IMR-90 (cell line): Measurements from ENCODE around the gene LRRTM3. TPM values are rescaled to one million over a fixed set of nuclear protein-coding genes. Genes with fewer than 3 reads are reported as not detected.

Experiments
- ATAC-seq: fragments of 200-7000 bp; cut with Tn5 transposase; 2 replicates; pipeline ENCODE4 v1.9.1; 2020; ENCODE audit warnings: low read depth, mild to moderate bottlenecking, moderate library complexity
- BruUV-seq: library from RNA; stranded (reverse); fragments of 400-500 nt; replicated peaks from 2 replicates; lab custom pipeline; 2021; lab: Mats Ljungman, UMichigan
- CTCF ChIA-PET: fragments of 300-600 bp; formaldehyde crosslinking; extraction: SDS; loops from one replicate; lab custom pipeline; 2021; ENCODE audit warnings: antibody characterized with exemption; lab: Yijun Ruan, JAX
- POLR2A ChIA-PET: fragments of 300-600 bp; sonication (Branson Sonifier 250); formaldehyde crosslinking; loops from one replicate; lab custom pipeline; 2022; ENCODE audit warnings: antibody characterized with exemption; ENCODE audit not compliant: unreplicated experiment; lab: Charles Lee
- DNase-seq: peaks from one replicate; pipeline ENCODE4 v3.0.0; 2013
- H2AFZ ChIP-seq: replicated peaks from 2 replicates; pipeline ENCODE3; 2013; ENCODE audit warnings: low read length, mild to moderate bottlenecking; ENCODE audit not compliant: poor library complexity
- H2AK5ac ChIP-seq: 2 replicates; pipeline ENCODE4 v1.6.1; 2013; ENCODE audit warnings: low read depth, low read length, inconsistent platforms
- H2AK9ac ChIP-seq: replicated peaks from 2 replicates; pipeline ENCODE3; 2013; ENCODE audit warnings: mild to moderate bottlenecking, low read depth, low read length, moderate library complexity; ENCODE audit not compliant: poor library complexity
- H2BK120ac ChIP-seq: 2 replicates; pipeline ENCODE4 v1.6.1; 2013; ENCODE audit warnings: low read depth, low read length, inconsistent platforms
- H2BK15ac ChIP-seq: 3 replicates; pipeline ENCODE4 v1.6.1; 2013; ENCODE audit warnings: low read depth, low read length, inconsistent platforms
- H2BK20ac ChIP-seq: 2 replicates; pipeline ENCODE4 v1.6.1; 2013; ENCODE audit warnings: low read depth, mild to moderate bottlenecking, inconsistent platforms, low read length, moderate library complexity
- H2BK5ac ChIP-seq: 2 replicates; pipeline ENCODE4 v1.6.1; 2013; ENCODE audit warnings: mild to moderate bottlenecking, low read depth, low read length, inconsistent platforms; ENCODE audit not compliant: poor library complexity, severe bottlenecking
- H3K14ac ChIP-seq: replicated peaks from 2 replicates; pipeline ENCODE4 v1.6.1; 2013; ENCODE audit warnings: low read depth, low read length, inconsistent platforms
- H3K18ac ChIP-seq: 2 replicates; pipeline ENCODE4 v1.6.1; 2013; ENCODE audit warnings: low read depth, low read length, control low read depth
- H3K23ac ChIP-seq: 2 replicates; pipeline ENCODE4 v1.6.1; 2013; ENCODE audit warnings: low read depth, low read length, inconsistent platforms
- H3K27ac ChIP-seq: 2 replicates; pipeline ENCODE4 v1.5.1; 2013; ENCODE audit warnings: mild to moderate bottlenecking, control low read depth, low read length; ENCODE audit not compliant: insufficient read depth
- H3K27me3 ChIP-seq: 2 replicates; pipeline ENCODE4 v1.6.1; 2013; ENCODE audit warnings: low read length; ENCODE audit not compliant: control insufficient read depth, insufficient read depth
- H3K36me3 ChIP-seq: 2 replicates; pipeline ENCODE4 v1.6.1; 2013; ENCODE audit warnings: low read length, mixed read lengths; ENCODE audit not compliant: control insufficient read depth, insufficient read depth
- H3K4ac ChIP-seq: 2 replicates; pipeline ENCODE4 v1.6.1; 2013; ENCODE audit warnings: low read depth, low read length, inconsistent platforms
- H3K4me1 ChIP-seq: 2 replicates; pipeline ENCODE4 v1.6.1; 2013; ENCODE audit warnings: low read length, mixed read lengths; ENCODE audit not compliant: control insufficient read depth, insufficient read depth
- H3K4me2 ChIP-seq: 2 replicates; pipeline ENCODE4 v1.6.1; 2013; ENCODE audit warnings: low read depth, mild to moderate bottlenecking, control low read depth, low read length, moderate library complexity
- H3K4me3 ChIP-seq: 2 replicates; pipeline ENCODE4 v1.5.1; 2013; ENCODE audit warnings: low read depth, mild to moderate bottlenecking, control low read depth, low read length, moderate library complexity; ENCODE audit not compliant: insufficient read depth
- H3K56ac ChIP-seq: 2 replicates; pipeline ENCODE4 v1.6.1; 2013; ENCODE audit warnings: low read length, inconsistent platforms; ENCODE audit not compliant: insufficient read depth; ENCODE audit errors: extremely low read depth
- H3K79me1 ChIP-seq, 2 experiments: 2 replicates each; pipeline ENCODE4 v1.6.1; 2013; ENCODE audit warnings: low read length in 2 of 2, inconsistent platforms in 1 of 2, low read depth in 1 of 2
- H3K9ac ChIP-seq: 2 replicates; pipeline ENCODE4 v1.6.1; 2013; ENCODE audit warnings: low read depth, low read length, control low read depth
- H3K9me1 ChIP-seq: 2 replicates; pipeline ENCODE4 v1.6.1; 2013; ENCODE audit warnings: low read length, inconsistent platforms; ENCODE audit not compliant: insufficient read depth
- H3K9me3 ChIP-seq: 2 replicates; pipeline ENCODE4 v1.6.1; 2013; ENCODE audit warnings: low read length; ENCODE audit not compliant: control insufficient read depth, insufficient read depth
- H4K20me1 ChIP-seq: 2 replicates; pipeline ENCODE4 v1.6.1; 2013; ENCODE audit warnings: low read length, inconsistent platforms; ENCODE audit not compliant: insufficient read depth
- H4K5ac ChIP-seq: 2 replicates; pipeline ENCODE4 v1.6.1; 2013; ENCODE audit warnings: mild to moderate bottlenecking, low read depth, low read length, control low read depth
- H4K8ac ChIP-seq, 2 experiments: 2 replicates each; pipeline ENCODE4 v1.6.1; 2013; ENCODE audit warnings: low read depth in 2 of 2, low read length in 2 of 2, control low read depth in 1 of 2, inconsistent platforms in 1 of 2
- H4K91ac ChIP-seq: 2 replicates; pipeline ENCODE4 v1.6.1; 2013; ENCODE audit warnings: low read depth, low read length, inconsistent platforms; ENCODE audit not compliant: insufficient read depth
- FOS ChIP-seq: fragments of 150-350 bp; IDR thresholded peaks from 2 replicates; pipeline ENCODE4 v1.6.1; 2016; ENCODE audit warnings: low read depth, low read length
- MAZ ChIP-seq: IDR thresholded peaks from 2 replicates; pipeline ENCODE4 v1.6.1; 2012; ENCODE audit warnings: low read depth, mild to moderate bottlenecking, low read length, improper control_type of control experiment, moderate library complexity, borderline replicate concordance
- SMC3 ChIP-seq: fragments of 150-350 bp; IDR thresholded peaks from 2 replicates; pipeline ENCODE4 v1.6.1; 2016; ENCODE audit warnings: low read depth, mild to moderate bottlenecking, antibody characterized with exemption, low read length, moderate library complexity
- whole genome bisulfite sequencing, 2 experiments: methylation state at CpG; one replicate each; pipeline versions ENCODE4 v1.1.5 to v1.1.7; 2013; ENCODE audit warnings: missing lambda C conversion rate in 2 of 2; ENCODE audit not compliant: insufficient read length in 1 of 2; ENCODE audit errors: extremely low coverage in 2 of 2; 5-methylcytosine and 5-hydroxymethylcytosine counted together
- dilution Hi-C: fragments of 300-500 bp; cut with HindIII; formaldehyde crosslinking; loops from one replicate; pipeline ENCODE4 v1.14.3; 2018; ENCODE audit warnings: low sequenced_read_pairs; ENCODE audit not compliant: unreplicated experiment
- in situ Hi-C: fragments of 300-500 bp; cut with MboI; formaldehyde crosslinking; loops from 3 replicates; pipeline ENCODE4 v1.14.3; 2019; ENCODE audit warnings: low sequenced_read_pairs, inconsistent platforms, mixed read lengths
- intact Hi-C: fragments of 100-400 bp; cut with micrococcal nuclease; formaldehyde crosslinking; loops from 2 replicates; pipeline ENCODE4 v1.10.0; 2022
- polyA plus RNA-seq, 3 experiments: library from polyadenylated mRNA; depleted of rRNA; stranded (reverse); fragments of >200 nt; gene quantifications; 2 replicates each; pipeline ENCODE4 v1.2.3, GENCODE V29; 2012; ENCODE audit warnings: low replicate concordance in 1 of 3
- total RNA-seq: library from RNA; depleted of rRNA; stranded (reverse); fragments of >200 nt; gene quantifications from 2 replicates; pipeline ENCODE4 v1.2.3, GENCODE V29; 2012

LRRTM3 gene
- total and polyA plus RNA-seq, 2 of the 4 experiments (the other 2 are of a cell fraction), result under 0.01 TPM; not detected in 1

DNA sequence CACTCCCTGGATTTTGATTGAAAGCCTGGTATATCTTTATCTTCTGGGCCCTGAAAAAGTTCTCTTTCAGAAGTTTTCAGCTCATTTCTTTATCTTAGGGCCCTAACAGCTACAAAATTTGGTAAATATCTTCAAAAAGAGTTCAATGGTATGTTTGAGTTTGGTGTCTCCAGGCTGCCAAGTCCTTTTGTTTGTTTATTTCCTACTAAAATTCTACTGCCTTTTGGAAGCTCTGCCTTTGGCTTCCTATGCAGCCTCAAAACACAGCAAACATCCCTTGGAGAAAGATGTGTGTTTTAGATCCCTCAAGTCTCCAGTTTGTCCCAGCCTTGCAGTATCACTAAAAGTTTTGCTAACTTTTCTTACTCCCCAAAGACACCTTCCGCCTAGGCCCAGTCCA lies 146.8 kb downstream of the LRRTM3 start:
- Histone ChIP-seq H3K9me1 (no peaks in the 10 kb centered on the region), H2AFZ (no peak overlapping the region), H3K9ac (no peak overlapping the region), H2BK15ac (no peak overlapping the region), H3K27me3 (no peaks in the 10 kb centered on the region), H3K23ac (no peak overlapping the region), H2BK5ac (no peak overlapping the region), H4K20me1 (no peaks in the 10 kb centered on the region), H2BK20ac (no peak overlapping the region), H3K4me1 (no peaks in the 10 kb centered on the region), H4K91ac (no peak overlapping the region), H2AK5ac (no peak overlapping the region), H4K8ac (no peak overlapping the region), H3K4ac (no peak overlapping the region), H3K18ac (no peak overlapping the region), H3K36me3 (no peaks in the 10 kb centered on the region), H3K4me3 (no peak overlapping the region), H4K5ac (no peak overlapping the region), H3K79me1 (no peaks in the 10 kb centered on the region), H2BK120ac (no peak overlapping the region), H2AK9ac (no peak overlapping the region), H3K14ac (no peak overlapping the region), H3K9me3 (no peaks in the 10 kb centered on the region), H3K27ac (no peak overlapping the region), H3K56ac (no peak overlapping the region), H3K4me2 (no peak overlapping the region)
- ATAC-seq, result no peak
- intact Hi-C loops (no loop called here), in situ Hi-C loops (no loop called here), dilution Hi-C loops (no loop called here)
- no CpG with 5 or more reads among the region's 1 CpG for WGBS, 2 experiments
- TF ChIP-seq FOS (no peak), MAZ (no peak), SMC3 (no peak)
- BruUV-seq, result no TSS peak
- CTCF ChIA-PET, result no interaction called here
- POLR2A ChIA-PET, result no interaction called here
- no peak for DNase-seq
